RKO (cell line): Measurements from ENCODE around the gene FAM117B.

ENCODE experiments used
- DNase-seq: peaks from one replicate; pipeline ENCODE4 v3.0.0-alpha.2; 2016; ENCODE audit warnings: low spot score

Gene FAM117B

GRCh38 chr2:202814226-202814625 lies 179.5 kb downstream of the FAM117B start:
- DNase-seq, result no peak

- no peak for DNase-seq
These were observed 181.0 kb downstream of the FAM117B start for GRCh38 chr2:202815548-202816360.

- no peak for DNase-seq
These were observed 183.0 kb downstream of the FAM117B start for GRCh38 chr2:202817771-202818170.

- no peak for DNase-seq
These were observed 183.6 kb downstream of the FAM117B start for GRCh38 chr2:202818321-202818720.
